Skeletal muscle satellite cell (primary cell): ENCODE data around the gene CLIP1.
"Not testable (repeated sequence)": the region's sequence is repeated elsewhere in the genome, so short reads cannot be mapped to it uniquely, and the experiment has no call there.

ENCODE experiments used
- H3K27me3 ChIP-seq: 2 replicates; pipeline ENCODE4 v1.7.0; 2013; ENCODE audit warnings: low read length; ENCODE audit not compliant: control insufficient read depth, insufficient read depth
- H3K36me3 ChIP-seq: 2 replicates; pipeline ENCODE4 v1.7.0; 2013; ENCODE audit warnings: mild to moderate bottlenecking, control low read depth, low read length; ENCODE audit not compliant: insufficient read depth
- H3K4me1 ChIP-seq: 2 replicates; pipeline ENCODE4 v1.7.0; 2013; ENCODE audit warnings: low read length; ENCODE audit not compliant: control insufficient read depth, insufficient read depth
- H3K4me2 ChIP-seq: 2 replicates; pipeline ENCODE4 v1.7.0; 2013; ENCODE audit warnings: mild to moderate bottlenecking, low read length
- H3K4me3 ChIP-seq: 2 replicates; pipeline ENCODE4 v1.7.0; 2013; ENCODE audit warnings: low read length
- H3K9ac ChIP-seq: 2 replicates; pipeline ENCODE4 v1.7.0; 2013; ENCODE audit warnings: mild to moderate bottlenecking, low read depth, low read length, moderate library complexity
- H3K9me3 ChIP-seq: replicated peaks from 2 replicates; pipeline ENCODE4 v1.7.0; 2013; ENCODE audit warnings: mild to moderate bottlenecking, control low read depth, low read length

Gene CLIP1

DNA sequence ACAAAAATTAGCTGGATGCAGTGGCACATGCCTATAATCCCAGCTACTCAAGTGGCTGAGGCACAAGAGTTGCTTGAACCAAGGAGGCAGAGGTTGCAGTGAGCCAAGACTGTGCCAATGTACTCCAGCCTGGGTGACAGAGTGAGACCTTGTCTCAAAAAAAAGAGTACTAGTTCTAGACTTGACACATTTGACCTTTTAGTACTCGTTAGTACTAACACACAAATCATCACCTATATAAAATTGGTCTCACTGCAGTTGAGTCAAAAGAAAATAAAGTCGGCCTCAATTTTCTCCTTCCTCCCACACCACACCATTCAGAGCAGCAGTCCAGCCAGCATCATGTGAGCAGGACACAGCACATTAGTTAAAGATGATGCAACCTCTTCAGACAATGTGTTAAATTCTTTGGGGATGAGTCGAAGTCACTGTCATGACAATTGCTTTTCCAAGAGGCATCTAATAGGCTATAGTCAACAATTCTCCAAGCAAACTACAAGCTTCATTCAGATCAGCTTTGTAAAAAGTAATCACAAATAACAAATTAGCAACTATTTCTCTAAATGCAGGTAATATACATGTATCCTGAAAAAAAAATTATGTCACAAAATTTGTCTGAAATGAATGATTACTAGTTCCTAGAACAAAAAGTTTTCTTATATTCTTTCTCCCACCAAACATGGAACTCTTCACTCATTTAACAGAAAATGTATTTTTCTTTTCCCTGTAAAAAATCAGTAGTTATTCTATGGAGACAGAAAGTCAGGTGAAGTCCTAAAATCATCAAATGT lies 55.6 kb downstream of the CLIP1 start:
- peak overlapping the region; percentile 52 for H3K9ac ChIP-seq
- H3K4me1 ChIP-seq, result peaks cover 35% of the 10 kb centered on the region
- H3K4me3 ChIP-seq, result no peak overlapping the region
- H3K27me3 ChIP-seq, result no peaks in the 10 kb centered on the region
- H3K9me3 ChIP-seq, result no peaks in the 10 kb centered on the region
- peak overlapping the region; percentile 43 for H3K4me2 ChIP-seq
- peaks cover 6% of the 10 kb centered on the region for H3K36me3 ChIP-seq

DNA sequence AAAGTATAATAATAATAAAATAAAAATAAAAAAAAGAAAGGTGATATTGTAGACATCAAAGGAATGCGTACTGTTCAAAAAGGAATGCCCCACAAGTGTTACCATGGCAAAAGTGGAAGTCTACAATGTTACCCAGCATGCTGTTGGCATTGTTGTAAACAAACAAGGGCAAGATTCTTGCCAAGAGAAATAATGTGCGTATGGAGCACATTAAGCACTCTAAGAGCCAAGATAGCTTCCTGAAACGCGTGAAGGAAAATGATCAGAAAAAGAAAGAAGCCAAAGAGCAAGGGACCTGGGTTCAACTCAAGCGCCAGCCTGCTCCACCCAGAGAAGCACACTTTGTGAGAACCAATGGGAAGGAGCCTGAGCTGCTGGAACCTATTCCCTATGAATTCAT lies 57.2 kb downstream of the CLIP1 start:
- H3K9ac ChIP-seq, result not testable (repeated sequence)
- peaks cover 35% of the 10 kb centered on the region for H3K4me1 ChIP-seq

DNA sequence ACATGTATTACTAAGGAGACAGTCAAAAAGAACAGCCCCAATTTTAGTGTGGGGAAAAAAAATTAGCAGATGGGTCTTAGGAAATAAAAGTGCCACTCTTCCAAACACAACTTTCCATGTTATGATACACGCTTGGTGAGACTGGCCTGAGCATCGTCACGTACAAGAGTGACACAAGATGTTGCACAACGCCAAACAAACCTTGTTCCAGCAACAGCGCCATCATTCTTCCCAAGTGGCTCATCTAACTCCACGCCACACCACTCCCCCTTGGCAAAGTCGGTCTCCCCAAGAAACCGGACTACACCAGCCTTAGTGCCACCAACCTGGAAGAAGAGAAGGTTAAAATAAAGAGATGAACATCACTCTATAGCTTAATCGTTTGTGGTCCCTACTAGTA lies 58.7 kb downstream of the CLIP1 start:
- no peak overlapping the region for H3K9ac ChIP-seq

More for the DNA sequence above, 57.2 kb downstream of the CLIP1 start:
- H3K9me3 ChIP-seq, H3K27me3 ChIP-seq, H3K4me3 ChIP-seq, H3K4me2 ChIP-seq: not testable (repeated sequence)
- peaks cover 14% of the 10 kb centered on the region for H3K36me3 ChIP-seq

DNA sequence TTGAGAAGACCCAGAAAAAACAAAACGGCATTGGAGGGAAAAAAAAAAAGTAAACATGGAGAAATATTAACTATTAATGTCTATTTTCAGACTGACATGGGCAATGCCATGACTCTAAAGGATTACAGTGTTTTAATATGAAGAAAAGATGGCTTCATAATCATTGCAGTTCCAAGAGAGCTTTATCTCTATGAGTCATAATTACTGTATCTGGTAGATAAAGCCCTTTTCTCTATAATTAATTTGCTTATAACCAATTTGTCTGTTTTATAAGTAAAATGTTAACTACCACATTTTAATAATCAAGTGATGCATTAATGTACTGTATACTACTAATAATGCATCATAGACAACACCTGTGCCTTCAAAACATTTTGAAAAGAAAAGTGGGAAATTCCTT lies 59.7 kb downstream of the CLIP1 start:
- no peaks in the 10 kb centered on the region for H3K9me3 ChIP-seq
- H3K4me1 ChIP-seq, result peaks cover 18% of the 10 kb centered on the region
- H3K36me3 ChIP-seq, result peaks cover 23% of the 10 kb centered on the region
- no peaks in the 10 kb centered on the region for H3K27me3 ChIP-seq
- no peak overlapping the region for H3K4me3 ChIP-seq
- no peak overlapping the region for H3K4me2 ChIP-seq
- H3K9ac ChIP-seq, result no peak overlapping the region

More for the DNA sequence above, 58.7 kb downstream of the CLIP1 start:
- Histone ChIP-seq H3K36me3 (peaks cover 23% of the 10 kb centered on the region), H3K4me1 (peaks cover 28% of the 10 kb centered on the region), H3K4me3 (no peak overlapping the region), H3K27me3 (no peaks in the 10 kb centered on the region), H3K4me2 (no peak overlapping the region), H3K9me3 (no peaks in the 10 kb centered on the region)

DNA sequence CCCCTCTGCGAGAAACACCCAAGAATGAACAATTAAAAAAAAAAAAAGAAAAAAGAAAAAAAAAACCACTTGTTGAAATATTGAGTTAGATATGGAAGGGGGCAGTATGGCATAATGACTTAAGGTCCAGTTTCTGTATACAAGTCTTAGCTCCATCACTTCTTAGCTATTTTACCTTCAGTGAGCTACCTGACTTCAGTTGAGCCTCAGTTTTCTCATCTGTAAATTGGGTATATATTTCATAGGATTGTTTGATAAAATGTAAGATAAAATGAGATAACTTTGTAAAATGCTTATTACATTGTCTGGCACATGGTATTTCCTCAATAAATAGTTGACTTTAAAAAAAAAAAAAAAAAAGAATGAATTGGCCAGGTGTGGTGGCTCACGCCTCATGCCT lies 64.1 kb downstream of the CLIP1 start:
- H3K4me2 ChIP-seq, H3K9me3 ChIP-seq, H3K4me3 ChIP-seq, H3K27me3 ChIP-seq, H3K9ac ChIP-seq, H3K4me1 ChIP-seq: not testable (repeated sequence)
- peaks cover 36% of the 10 kb centered on the region for H3K36me3 ChIP-seq

DNA sequence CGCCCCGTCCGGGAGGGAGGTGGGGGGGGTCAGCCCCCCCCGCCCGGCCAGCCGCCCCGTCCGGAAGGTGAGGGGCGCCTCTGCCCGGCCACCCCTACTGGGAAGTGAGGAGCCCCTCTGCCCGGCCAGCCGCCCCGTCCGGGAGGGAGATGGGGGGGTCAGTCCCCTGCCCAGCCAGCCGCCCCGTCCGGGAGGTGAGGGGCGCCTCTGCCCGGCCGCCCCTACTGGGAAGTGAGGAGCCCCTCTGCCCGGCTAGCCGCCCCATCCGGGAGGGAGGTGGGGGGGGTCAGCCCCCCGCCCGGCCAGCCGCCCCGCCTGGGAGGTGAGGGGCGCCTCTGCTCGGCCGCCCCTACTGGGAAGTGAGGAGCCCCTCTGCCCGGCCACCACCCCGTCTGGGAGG lies 64.9 kb downstream of the CLIP1 start:
- not testable (repeated sequence) for H3K4me1 ChIP-seq, H3K27me3 ChIP-seq, H3K4me3 ChIP-seq, H3K9ac ChIP-seq, H3K4me2 ChIP-seq, H3K9me3 ChIP-seq
- H3K36me3 ChIP-seq, result peaks cover 43% of the 10 kb centered on the region

DNA sequence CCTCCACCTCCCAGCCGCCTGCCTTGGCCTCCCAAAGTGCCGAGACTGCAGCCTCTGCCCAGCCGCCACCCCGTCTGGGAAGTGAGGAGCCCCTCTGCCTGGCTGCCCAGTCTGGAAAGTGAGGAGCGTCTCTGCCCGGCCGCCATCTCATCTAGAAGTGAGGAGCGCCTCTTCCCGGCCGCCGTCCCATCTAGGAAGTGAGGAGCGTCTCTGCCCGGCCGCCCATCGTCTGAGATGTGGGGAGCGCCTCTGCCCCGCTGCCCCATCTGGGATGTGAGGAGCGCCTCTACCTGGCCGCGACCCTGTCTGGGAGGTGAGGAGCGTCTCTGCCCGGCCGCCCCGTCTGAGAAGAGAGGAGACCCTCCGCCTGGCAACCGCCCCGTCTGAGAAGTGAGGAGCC lies 65.5 kb downstream of the CLIP1 start:
- H3K4me1 ChIP-seq, H3K27me3 ChIP-seq, H3K4me3 ChIP-seq, H3K9ac ChIP-seq, H3K4me2 ChIP-seq, H3K9me3 ChIP-seq: not testable (repeated sequence)
- peaks cover 47% of the 10 kb centered on the region for H3K36me3 ChIP-seq

DNA sequence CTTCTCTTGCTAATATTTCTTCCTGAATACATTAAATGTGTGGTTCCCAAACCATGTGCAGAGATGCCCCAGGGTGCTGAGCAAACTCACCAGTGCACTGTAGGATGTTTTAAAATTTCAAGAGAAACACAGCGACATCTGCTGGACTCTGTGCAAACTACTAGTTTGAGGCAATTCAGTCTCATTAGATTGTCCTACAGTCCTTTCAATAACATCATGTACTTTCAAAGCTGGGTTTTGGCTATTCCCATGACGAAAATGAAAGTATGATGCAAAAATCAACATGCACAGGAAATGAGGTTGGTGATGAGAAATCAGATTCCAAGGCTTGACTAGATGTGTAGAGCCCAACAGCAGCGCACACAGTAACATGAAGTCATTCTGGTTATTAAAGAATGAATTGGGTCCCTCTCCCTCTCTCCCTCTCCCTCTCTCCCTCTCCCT lies 66.3 kb downstream of the CLIP1 start:
- Histone ChIP-seq H3K36me3 (peaks cover 43% of the 10 kb centered on the region), H3K4me1 (no peaks in the 10 kb centered on the region), H3K27me3 (no peaks in the 10 kb centered on the region), H3K4me3 (no peak overlapping the region), H3K9me3 (no peaks in the 10 kb centered on the region), H3K4me2 (no peak overlapping the region), H3K9ac (no peak overlapping the region)

DNA sequence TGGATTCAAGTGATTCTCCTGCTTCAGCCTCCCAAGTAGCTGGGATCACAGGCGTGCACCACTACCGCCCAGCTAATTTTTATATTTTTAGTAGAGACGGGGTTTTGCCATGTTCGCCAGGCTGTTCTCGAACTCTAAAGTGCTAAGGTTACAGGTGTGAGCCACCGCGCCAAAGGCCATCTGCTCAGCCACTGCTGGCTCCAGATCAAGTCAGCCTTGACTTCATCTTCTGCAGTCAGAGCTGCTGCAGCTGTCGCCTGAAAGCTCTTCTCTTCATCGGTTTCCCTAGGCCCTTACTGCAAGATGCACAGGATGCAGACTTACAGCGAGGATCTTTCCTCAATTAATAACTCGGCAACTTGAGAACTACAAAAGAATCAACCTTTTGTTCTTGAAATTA lies 66.8 kb downstream of the CLIP1 start:
- Histone ChIP-seq H3K4me2 (no peak overlapping the region), H3K4me3 (no peak overlapping the region), H3K36me3 (peaks cover 38% of the 10 kb centered on the region), H3K9ac (no peak overlapping the region), H3K4me1 (peaks cover 1% of the 10 kb centered on the region), H3K9me3 (no peaks in the 10 kb centered on the region), H3K27me3 (no peaks in the 10 kb centered on the region)

DNA sequence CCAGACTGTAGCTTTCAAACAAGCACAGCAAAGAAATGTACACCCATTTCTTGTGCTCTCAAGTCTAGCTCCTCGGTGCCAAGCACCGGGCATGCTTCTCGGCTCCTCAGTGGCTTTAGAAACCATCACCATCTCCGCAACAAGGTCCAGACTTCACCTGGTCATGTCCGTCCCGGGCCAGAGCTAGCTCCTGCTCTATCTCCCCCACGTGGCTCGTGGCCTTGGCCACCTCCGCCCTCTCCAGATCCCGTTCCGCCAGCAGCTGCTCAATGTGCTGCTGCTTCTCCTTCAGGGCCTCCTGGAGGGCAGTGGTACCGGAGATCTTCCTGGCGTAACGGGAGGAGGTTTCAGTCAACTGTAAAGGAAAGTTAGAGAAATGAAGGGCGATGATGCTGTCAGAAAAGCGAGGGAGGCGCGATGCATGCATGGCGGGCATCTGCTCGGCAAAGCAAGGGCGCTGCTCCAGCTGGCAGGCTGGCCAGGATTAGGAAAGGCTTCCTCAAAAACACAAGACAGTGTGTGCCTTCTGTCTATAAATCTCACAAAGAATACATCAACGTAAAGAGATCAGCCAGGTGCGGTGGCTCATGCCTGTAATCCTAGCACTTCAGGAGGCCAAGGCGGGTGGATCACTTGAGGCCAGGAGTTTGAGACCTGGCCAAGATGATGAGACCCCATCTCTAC lies 67.4 kb downstream of the CLIP1 start:
- Histone ChIP-seq H3K4me2 (no peak overlapping the region), H3K36me3 (peaks cover 35% of the 10 kb centered on the region), H3K9ac (no peak overlapping the region), H3K4me1 (peaks cover 6% of the 10 kb centered on the region), H3K9me3 (no peaks in the 10 kb centered on the region), H3K27me3 (no peaks in the 10 kb centered on the region), H3K4me3 (no peak overlapping the region)

DNA sequence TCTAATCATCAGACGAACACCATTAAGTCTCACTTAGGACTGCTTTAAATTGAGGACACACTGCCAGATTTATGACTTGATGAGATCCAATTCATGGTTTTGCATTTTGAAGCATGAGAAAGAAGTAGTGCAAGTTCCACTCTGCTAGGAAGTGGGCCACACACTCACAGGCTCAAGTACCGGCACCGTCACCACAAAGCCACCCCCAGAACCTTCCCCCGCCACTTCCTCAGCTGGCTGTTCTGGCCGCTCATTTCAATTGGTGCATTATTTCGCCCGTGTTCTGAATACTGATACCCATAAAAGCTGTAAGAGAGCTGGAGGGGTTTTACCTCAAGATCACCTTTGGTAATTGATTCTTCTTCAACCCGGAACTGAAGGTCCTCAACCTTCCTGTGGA lies 70.1 kb downstream of the CLIP1 start:
- no peak overlapping the region for H3K9ac ChIP-seq
- no peaks in the 10 kb centered on the region for H3K9me3 ChIP-seq
- no peaks in the 10 kb centered on the region for H3K27me3 ChIP-seq
- H3K4me2 ChIP-seq, result no peak overlapping the region
- peaks cover 46% of the 10 kb centered on the region for H3K36me3 ChIP-seq
- peaks cover 8% of the 10 kb centered on the region for H3K4me1 ChIP-seq
- H3K4me3 ChIP-seq, result no peak overlapping the region
